NCI-H1930 (cell line): ENCODE data around the gene CNIH2.

Source experiments
- DNase-seq, 2 experiments: peaks; one replicate each; lab custom pipeline; 2025; lab: John Stamatoyannopoulos, UW

Gene CNIH2

GRCh38 chr11:66259225-66259624 is 18.8 kb upstream of the CNIH2 start:
- DNase-seq: no peak

- DNase-seq: no peak
Measured at GRCh38 chr11:66259956-66260355, 18.0 kb upstream of the CNIH2 start.

GRCh38 chr11:66261578-66261977 is 16.4 kb upstream of the CNIH2 start:
- no peak for DNase-seq

- no peak for DNase-seq
Measured at GRCh38 chr11:66262191-66262590, 15.8 kb upstream of the CNIH2 start.

DNA sequence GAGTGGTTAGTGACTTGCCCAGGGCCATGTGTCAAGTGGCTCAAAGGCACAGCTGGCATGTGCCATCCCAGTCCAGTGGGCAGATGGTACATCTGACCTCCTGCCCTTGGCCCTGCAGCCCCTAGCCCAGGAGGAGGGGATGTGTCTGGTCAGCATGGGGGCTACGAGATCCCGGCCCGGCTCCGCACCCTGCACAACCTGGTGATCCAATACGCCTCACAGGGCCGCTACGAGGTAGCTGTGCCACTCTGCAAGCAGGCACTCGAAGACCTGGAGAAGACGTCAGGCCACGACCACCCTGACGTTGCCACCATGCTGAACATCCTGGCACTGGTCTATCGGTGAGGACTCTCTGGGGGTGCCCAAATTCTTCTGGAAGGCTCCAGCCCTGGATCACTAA is 15.3 kb upstream of the CNIH2 start:
- DNase-seq: no peak

DNA sequence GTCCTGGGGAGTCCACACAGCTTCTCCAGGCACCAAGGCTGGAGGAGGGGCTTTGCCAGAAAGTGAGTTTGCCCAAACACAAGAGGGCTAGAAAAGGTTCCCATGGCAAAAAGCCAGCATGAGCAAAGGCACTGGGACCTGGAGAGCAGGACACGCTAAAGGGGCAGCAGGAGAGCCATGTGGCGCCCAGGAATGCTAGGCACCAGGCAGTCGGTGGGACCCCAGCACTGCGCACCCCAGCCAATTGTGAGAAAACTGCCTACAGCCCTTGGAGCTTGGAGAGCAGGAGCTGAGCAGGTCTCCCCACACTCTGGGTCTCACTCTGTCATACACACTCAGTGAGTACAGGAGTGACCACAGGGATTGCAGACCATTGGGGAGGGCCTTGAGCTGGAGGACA is 14.7 kb upstream of the CNIH2 start:
- no peak for DNase-seq

DNA sequence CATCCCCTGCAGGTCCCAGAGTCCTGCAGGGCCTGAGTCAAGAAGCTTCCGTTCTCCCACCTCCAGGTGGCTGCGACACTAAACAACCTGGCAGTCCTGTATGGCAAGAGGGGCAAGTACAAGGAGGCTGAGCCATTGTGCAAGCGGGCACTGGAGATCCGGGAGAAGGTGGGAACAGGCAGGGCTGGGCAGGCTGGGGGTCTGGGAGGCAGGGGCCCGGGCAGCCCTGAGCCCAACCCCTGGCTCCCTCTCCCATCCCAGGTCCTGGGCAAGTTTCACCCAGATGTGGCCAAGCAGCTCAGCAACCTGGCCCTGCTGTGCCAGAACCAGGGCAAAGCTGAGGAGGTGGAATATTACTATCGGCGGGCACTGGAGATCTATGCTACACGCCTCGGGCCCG is 14.2 kb upstream of the CNIH2 start:
- no peak for DNase-seq

- no peak for DNase-seq
Measured at GRCh38 chr11:66264383-66264782, 13.6 kb upstream of the CNIH2 start.

DNA sequence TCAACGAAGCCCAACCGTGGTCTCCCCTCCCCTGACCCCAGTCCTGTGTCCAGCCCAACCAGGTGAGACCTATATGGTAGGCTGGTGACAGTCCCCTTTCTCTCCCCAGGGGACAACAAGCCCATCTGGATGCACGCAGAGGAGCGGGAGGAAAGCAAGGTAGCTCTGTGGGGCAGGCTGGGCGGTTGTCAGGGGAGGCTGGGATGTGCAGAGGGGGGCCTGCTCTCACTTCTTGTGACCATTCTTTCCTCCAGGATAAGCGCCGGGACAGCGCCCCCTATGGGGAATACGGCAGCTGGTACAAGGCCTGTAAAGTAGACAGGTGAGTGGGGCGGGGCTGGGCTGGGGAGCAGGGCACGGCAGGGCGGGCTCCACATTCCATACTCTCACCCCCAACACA is 13.1 kb upstream of the CNIH2 start:
- peak in 1 of 2 experiments; percentile 20 for DNase-seq

DNA sequence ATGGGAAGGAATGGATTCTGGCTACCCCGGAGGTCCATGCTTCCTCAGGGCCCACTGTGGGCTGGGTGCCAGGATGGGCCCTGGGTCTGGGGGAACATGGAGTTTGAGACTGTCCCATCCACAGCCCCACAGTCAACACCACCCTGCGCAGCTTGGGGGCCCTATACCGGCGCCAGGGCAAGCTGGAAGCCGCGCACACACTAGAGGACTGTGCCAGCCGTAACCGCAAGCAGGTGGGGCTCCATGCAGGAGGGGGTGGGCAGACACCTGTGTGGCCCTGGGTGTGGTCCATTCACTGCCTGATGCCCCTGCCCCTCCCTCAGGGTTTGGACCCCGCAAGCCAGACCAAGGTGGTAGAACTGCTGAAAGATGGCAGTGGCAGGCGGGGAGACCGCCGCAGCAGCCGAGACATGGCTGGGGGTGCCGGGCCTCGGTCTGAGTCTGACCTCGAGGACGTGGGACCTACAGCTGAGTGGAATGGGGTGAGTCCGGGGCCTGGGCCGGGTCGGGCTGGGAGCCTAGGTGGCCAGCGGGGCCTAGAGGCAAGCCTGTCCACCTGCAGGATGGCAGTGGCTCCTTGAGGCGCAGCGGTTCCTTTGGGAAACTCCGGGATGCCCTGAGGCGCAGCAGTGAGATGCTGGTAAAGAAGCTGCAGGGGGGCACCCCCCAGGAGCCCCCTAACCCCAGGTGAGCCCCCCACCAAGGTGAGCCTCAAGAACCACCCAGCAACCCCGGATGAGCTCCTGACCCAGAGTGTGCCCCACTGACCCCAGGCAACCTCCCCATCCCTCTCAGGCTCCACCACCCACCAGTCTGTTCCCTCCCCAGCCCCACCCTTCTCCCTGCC is 12.2 kb upstream of the CNIH2 start:
- DNase-seq: no peak

DNA sequence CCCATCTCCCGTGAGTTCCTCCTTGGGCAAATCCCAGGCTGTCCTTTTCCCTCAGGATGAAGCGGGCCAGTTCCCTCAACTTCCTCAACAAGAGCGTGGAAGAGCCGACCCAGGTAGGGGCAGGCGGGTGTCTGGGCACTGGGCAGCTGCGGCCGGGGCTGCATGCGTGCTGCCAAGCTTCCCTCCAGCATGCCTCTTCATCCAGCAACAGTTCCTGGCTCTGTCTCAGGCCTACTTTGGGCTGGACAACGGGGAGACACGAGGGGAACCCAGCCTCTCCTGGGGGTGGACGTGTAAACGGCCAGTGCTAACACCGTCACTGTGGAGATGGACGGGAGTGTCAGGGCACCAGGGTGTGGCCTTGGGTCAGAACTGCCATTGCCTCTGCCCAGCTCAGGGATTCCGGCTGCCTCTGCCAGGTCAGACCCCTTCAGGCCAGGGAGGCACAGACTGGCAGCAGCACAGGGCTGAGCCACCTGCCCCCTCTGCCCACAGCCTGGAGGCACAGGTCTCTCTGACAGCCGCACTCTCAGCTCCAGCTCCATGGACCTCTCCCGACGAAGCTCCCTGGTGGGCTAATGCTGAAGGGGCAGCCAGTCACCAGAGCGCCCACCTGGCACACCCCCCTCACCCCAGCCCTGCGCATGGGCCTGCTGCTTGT is 11.5 kb upstream of the CNIH2 start:
- DNase-seq: no peak

GRCh38 chr11:66267039-66267378 is 11.0 kb upstream of the CNIH2 start:
- DNase-seq: no peak

- peak; percentile 83 to 88 for DNase-seq
Measured at GRCh38 chr11:66267379-66268243, 10.4 kb upstream of the CNIH2 start.

DNA sequence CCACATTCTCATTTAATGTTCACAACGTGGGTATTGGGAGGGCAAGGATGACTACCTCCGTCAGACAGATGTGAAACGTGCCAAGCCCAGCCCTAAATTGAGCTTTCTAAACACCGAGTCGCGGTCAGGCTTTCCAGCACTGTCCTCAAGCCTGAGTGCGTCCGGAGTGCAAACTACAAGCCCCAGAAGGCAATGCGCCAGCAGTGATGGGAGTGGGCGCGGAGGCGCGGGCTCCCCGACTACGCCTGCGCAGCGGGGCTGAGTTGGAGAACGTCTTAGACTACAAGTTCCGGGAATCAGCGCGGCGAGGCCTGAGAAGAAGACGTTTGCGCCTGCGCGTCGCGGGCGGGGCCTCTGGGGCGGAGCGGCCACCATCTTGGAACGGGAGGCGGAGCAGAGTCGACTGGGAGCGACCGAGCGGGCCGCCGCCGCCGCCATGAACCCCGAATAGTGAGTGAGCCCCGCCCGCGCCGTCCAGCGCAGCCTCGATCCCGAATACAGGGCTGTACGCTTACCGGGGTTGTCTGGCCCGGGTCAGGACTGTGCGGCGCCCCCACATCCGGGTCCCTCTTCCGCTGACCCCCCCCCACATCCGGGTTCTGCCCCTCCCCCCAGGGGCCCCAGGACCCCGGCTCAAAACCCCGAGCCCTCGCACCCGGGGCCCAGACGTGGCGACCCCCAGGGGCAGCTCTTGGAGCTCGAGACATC is 9.6 kb upstream of the CNIH2 start, which contains the start of gene RAB1B:
TSS of gene RAB1B (plus strand) at position 396 of the 708 bp plus-strand sequence. CDS start at position 437, 41 bp downstream.
- peak; percentile 99 for DNase-seq

DNA sequence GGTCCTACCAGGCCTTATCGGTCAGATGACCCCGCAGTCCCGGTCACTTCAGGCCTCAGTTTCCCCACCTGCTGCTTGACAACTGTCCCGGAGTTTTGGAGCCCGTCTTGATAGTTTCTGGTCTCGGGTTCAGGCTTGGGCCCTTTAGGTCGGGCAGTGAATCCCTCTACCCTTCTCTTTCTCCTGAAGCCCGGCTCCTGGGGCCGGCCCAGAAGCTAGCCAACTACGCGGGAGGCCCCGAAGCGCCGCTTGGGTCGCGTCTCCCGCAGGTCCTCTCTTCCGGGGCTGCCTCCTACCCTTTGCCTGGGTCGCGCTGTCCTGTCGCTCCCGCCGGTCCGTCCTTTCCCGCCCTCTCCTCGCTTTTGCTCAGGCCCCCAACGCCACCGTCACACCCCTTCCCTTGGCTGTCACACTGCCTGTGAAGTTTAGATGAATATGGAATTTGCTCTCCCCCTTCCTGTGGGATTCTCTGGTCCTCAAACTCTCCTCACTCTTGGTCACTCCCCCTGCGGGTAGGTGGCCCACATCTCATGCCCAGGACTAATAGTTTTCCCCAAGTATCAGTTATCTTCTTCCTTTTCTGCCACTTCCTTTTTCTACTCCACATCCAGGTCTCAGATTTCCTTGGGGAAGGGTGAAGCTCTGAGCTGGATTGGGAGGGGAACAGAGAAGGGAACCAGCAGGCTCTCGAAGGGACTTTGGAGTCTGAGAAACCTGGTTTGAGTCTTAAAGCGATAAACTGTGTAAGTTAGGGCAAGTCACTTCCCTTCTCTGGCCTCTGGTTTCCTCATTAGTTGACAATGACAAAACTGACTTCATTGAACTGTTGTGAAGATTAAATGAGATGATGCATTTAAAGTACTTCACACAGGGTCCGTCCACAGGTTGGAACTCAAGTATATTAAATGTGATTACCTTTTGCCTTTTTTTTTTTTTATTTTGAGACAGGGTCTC is 8.7 kb upstream of the CNIH2 start:
- no peak for DNase-seq

DNA sequence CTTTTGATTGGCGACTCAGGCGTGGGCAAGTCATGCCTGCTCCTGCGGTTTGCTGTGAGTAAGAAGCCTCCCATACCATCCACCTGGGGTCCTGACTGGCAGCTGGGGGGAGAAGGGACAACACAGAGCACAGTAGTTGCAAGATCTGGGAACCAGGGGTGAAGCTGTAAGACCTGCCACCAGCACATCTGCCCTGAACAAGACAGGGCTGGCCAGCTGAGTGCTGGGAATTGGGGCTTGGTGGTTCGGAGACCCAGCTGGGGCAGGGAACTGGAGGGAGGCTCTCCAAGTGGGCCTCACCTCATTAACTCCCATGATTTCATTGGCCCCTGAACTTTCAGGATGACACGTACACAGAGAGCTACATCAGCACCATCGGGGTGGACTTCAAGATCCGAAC is 6.2 kb upstream of the CNIH2 start:
- no peak for DNase-seq

GRCh38 chr11:66272596-66272995 is 5.4 kb upstream of the CNIH2 start:
- no peak for DNase-seq

DNA sequence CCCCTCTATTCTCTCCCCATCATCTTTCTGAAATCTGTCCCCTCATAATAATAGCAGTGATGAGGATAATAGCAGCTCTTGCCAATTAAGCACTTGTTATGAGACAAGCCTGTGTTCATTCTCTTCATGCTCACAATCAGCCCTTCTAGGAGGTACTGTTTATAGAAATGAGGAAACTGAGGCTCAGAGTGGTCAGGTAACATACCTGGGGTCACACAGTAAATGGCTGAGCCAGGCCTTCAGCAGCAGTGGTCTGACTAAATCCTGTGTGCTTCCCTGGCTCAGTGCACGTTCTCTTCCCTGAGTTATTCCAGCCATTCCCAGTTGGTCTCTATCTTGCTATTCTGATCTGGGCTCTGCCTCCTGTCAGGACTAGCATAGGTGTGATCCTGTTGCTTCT is 3.8 kb upstream of the CNIH2 start:
- DNase-seq: no peak

DNA sequence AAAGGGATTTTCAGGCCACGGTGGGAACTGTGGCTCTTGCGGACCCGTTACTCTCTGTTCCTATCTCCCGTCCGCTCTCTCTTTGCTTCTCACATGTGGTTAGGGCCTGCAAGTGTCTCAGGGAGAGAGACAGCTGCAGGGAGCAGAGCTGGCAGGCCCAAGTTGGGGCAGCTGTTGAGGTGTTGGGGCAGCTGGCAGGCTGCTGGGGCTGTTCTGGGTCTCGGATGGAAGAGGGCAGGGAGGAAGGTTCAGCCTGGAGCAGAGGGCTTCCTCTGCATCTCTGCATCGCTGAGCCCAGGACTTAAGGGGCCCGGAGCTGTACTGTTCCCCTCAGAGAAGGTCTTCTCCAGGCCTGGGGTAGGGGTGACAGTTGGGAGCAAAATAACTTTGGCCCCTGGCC is 2.6 kb upstream of the CNIH2 start:
- no peak for DNase-seq

DNA sequence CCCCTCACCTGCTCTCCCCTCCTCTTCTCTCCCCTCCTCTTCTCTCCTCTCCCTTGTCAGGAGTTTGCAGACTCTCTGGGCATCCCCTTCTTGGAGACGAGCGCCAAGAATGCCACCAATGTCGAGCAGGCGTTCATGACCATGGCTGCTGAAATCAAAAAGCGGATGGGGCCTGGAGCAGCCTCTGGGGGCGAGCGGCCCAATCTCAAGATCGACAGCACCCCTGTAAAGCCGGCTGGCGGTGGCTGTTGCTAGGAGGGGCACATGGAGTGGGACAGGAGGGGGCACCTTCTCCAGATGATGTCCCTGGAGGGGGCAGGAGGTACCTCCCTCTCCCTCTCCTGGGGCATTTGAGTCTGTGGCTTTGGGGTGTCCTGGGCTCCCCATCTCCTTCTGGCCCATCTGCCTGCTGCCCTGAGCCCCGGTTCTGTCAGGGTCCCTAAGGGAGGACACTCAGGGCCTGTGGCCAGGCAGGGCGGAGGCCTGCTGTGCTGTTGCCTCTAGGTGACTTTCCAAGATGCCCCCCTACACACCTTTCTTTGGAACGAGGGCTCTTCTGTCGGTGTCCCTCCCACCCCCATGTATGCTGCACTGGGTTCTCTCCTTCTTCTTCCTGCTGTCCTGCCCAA is 1.9 kb upstream of the CNIH2 start:
- DNase-seq: no peak
